GM23338 (cell line): Measurements from ENCODE around the gene FRAS1.

Experiments used
- CTCF ChIP-seq, 2 experiments: fragments of 200-600 bp in 1 of 2; sonication (generic) in 1 of 2; conservative IDR thresholded peaks; 2 replicates each; pipeline versions ENCODE4 v1.5.1 to v1.6.1; 2016 to 2017; ENCODE audit warnings: antibody characterized with exemption in 2 of 2, low read depth in 2 of 2, mild to moderate bottlenecking in 2 of 2, moderate library complexity in 1 of 2
- EZH2 ChIP-seq: fragments of 200-600 bp; sonication (generic); IDR thresholded peaks from one replicate; pipeline ENCODE4 v1.8.0; 2017; ENCODE audit warnings: antibody characterized with exemption, mild to moderate bottlenecking, low read depth; ENCODE audit not compliant: unreplicated experiment
- EZH2phosphoT487 ChIP-seq: fragments of 200-600 bp; sonication (generic); IDR thresholded peaks from one replicate; pipeline ENCODE4 v1.8.1; 2018; ENCODE audit warnings: antibody characterized with exemption; ENCODE audit not compliant: unreplicated experiment
- JUNB ChIP-seq: IDR thresholded peaks from one replicate; pipeline ENCODE4 v1.6.1; 2016; ENCODE audit warnings: antibody characterized with exemption; ENCODE audit not compliant: unreplicated experiment
- NANOG ChIP-seq: IDR thresholded peaks from 2 replicates; pipeline ENCODE4 v1.6.1; 2016; ENCODE audit warnings: antibody characterized with exemption, borderline replicate concordance
- POLR2AphosphoS5 ChIP-seq: IDR thresholded peaks from 2 replicates; pipeline ENCODE4 v1.6.1; 2016; ENCODE audit warnings: antibody characterized with exemption, low read depth
- REST ChIP-seq: IDR thresholded peaks from one replicate; pipeline ENCODE4 v1.6.1; 2018; ENCODE audit warnings: antibody characterized with exemption; ENCODE audit not compliant: unreplicated experiment
- STAT1 ChIP-seq: IDR thresholded peaks from one replicate; pipeline ENCODE4 v1.6.1; 2016; ENCODE audit warnings: antibody characterized with exemption; ENCODE audit not compliant: unreplicated experiment

- TF ChIP-seq CTCF (conservative IDR thresholded peaks at IDR 0.05; ENCODE audit: low read depth in 2 of 2) (no peak), EZH2phosphoT487 (no peak), POLR2AphosphoS5 (no peak), REST (no peak), STAT1 (no peak), JUNB (no peak), NANOG (no peak), EZH2 (no peak)
These were observed 127.5 kb downstream of the FRAS1 start for GRCh38 chr4:78184584-78184983.
